B cell (primary cell): Measurements from ENCODE around the gene PKD2L2. TPM values are rescaled to one million over a fixed set of nuclear protein-coding genes. Genes with fewer than 3 reads are reported as not detected.
"Not testable (repeated sequence)": the region's sequence is repeated elsewhere in the genome, so short reads cannot be mapped to it uniquely, and the experiment has no call there.

Experiments used
- ATAC-seq: fragments of 200-7000 bp; cut with Tn5 transposase; one replicate; pipeline ENCODE4 v1.10.0; 2021; ENCODE audit warnings: low read depth, mild to moderate bottlenecking, moderate number of reproducible peaks, moderate library complexity
- CTCF ChIA-PET: fragments of 350-600 bp; sonication (Branson Sonifier 250); formaldehyde crosslinking; loops from one replicate; lab custom pipeline; 2021; ENCODE audit warnings: antibody characterized with exemption, inconsistent platforms; lab: Charles Lee
- POLR2A ChIA-PET: fragments of 350-600 bp; sonication (Branson Sonifier 250); formaldehyde crosslinking; loops from one replicate; lab custom pipeline; 2021; ENCODE audit warnings: antibody characterized with exemption; lab: Charles Lee
- DNase-seq: peaks from one replicate; pipeline ENCODE4 v3.0.0; 2013
- H2AFZ ChIP-seq: 2 replicates; pipeline ENCODE4 v1.6.1; 2012; ENCODE audit warnings: mild to moderate bottlenecking, low read depth, low read length; ENCODE audit not compliant: insufficient read depth, poor library complexity, severe bottlenecking
- H3K27ac ChIP-seq, 2 donors: 1 replicate in 1 of 2; 2 replicates in 1 of 2; pipeline ENCODE4 v1.5.1; 2012 to 2013; ENCODE audit warnings: low read length in 2 of 2, mild to moderate bottlenecking in 2 of 2, moderate library complexity in 1 of 2
- H3K27me3 ChIP-seq, 4 experiments: fragments of 200-600 bp in 1 of 4; sonication (generic) in 1 of 4; replicated peaks in 1 of 4; 1 replicate in 2 of 4; 2 replicates in 2 of 4; pipeline versions ENCODE4 v1.6.1 to v1.7.0; 2013 to 2016; ENCODE audit warnings: low read length in 3 of 4, mild to moderate bottlenecking in 2 of 4, mixed read lengths in 1 of 4, moderate library complexity in 1 of 4; ENCODE audit not compliant: insufficient read depth in 4 of 4, control insufficient read depth in 3 of 4; ENCODE audit errors: control extremely low read depth in 1 of 4
- H3K36me3 ChIP-seq, 2 experiments: replicated peaks in 1 of 2; 1 replicate in 1 of 2; 2 replicates in 1 of 2; pipeline versions ENCODE4 v1.6.1 to v1.7.1; 2013; ENCODE audit warnings: low read length in 1 of 2; ENCODE audit not compliant: insufficient read depth in 2 of 2, control insufficient read depth in 1 of 2; ENCODE audit errors: control extremely low read depth in 1 of 2, extremely low read depth in 1 of 2
- H3K4me1 ChIP-seq, 2 donors: fragments of 200-600 bp in 1 of 2; sonication (generic) in 1 of 2; 1 replicate in 1 of 2; 2 replicates in 1 of 2; pipeline versions ENCODE4 v1.5.1 to v1.6.1; 2013 to 2017; ENCODE audit warnings: low read length in 2 of 2; ENCODE audit not compliant: control insufficient read depth in 2 of 2, insufficient read depth in 2 of 2
- H3K4me2 ChIP-seq: replicated peaks from 2 replicates; pipeline ENCODE3; 2012; ENCODE audit warnings: mild to moderate bottlenecking, low read depth, low read length; ENCODE audit not compliant: poor library complexity, severe bottlenecking
- H3K4me3 ChIP-seq, 5 experiments: fragments of 200-600 bp in 1 of 5; sonication (generic) in 1 of 5; 1 replicate in 3 of 5; 2 replicates in 2 of 5; pipeline versions ENCODE4 v1.5.1 to v1.7.0; 2011 to 2016; ENCODE audit warnings: low read length in 4 of 5, mild to moderate bottlenecking in 4 of 5, low read depth in 2 of 5, control low read depth in 1 of 5, moderate library complexity in 1 of 5; ENCODE audit not compliant: insufficient read depth in 1 of 5; ENCODE audit errors: control extremely low read depth in 1 of 5, extremely low read depth in 1 of 5
- H3K79me2 ChIP-seq: fragments of 200-600 bp; sonication (generic); one replicate; pipeline ENCODE4 v1.6.0; 2016; ENCODE audit warnings: low read length; ENCODE audit not compliant: control insufficient read depth, insufficient read depth
- H3K9ac ChIP-seq: fragments of 200-600 bp; sonication (generic); 2 replicates; pipeline ENCODE4 v1.6.1; 2017; ENCODE audit warnings: mild to moderate bottlenecking, low read length, moderate library complexity
- H3K9me3 ChIP-seq, 3 donors: one replicate each; pipeline versions ENCODE4 v1.6.1 to v1.7.1; 2013; ENCODE audit warnings: low read length in 2 of 3; ENCODE audit not compliant: control insufficient read depth in 2 of 3, insufficient read depth in 1 of 3; ENCODE audit errors: control extremely low read depth in 1 of 3
- H4K20me1 ChIP-seq: 2 replicates; pipeline ENCODE4 v1.6.0; 2012; ENCODE audit warnings: mild to moderate bottlenecking, low read length; ENCODE audit not compliant: insufficient read depth, control insufficient read depth, poor library complexity, severe bottlenecking
- H3K27ac Mint-ChIP-seq: one replicate; pipeline ENCODE4 v1.8.0; 2021; ENCODE audit warnings: mixed read lengths
- H3K27me3 Mint-ChIP-seq: one replicate; pipeline ENCODE4 v1.8.0; 2021; ENCODE audit warnings: mixed read lengths
- H3K4me1 Mint-ChIP-seq: one replicate; pipeline ENCODE4 v1.8.0; 2021; ENCODE audit warnings: mixed read lengths
- H3K4me3 Mint-ChIP-seq: one replicate; pipeline ENCODE4 v1.8.0; 2021; ENCODE audit warnings: mixed read lengths
- H3K9me3 Mint-ChIP-seq: one replicate; pipeline ENCODE4 v1.8.0; 2022; ENCODE audit warnings: mixed read lengths; ENCODE audit not compliant: insufficient read depth
- CTCF ChIP-seq: fragments of 200-600 bp; IDR thresholded peaks from one replicate; pipeline ENCODE4 v1.8.0; 2022; ENCODE audit warnings: antibody characterized with exemption, mild to moderate bottlenecking
- EZH2 ChIP-seq: IDR thresholded peaks from 2 replicates; pipeline ENCODE4 v1.6.1; 2012; ENCODE audit warnings: borderline replicate concordance, low read depth, mild to moderate bottlenecking, moderate library complexity, low read length; ENCODE audit not compliant: insufficient read depth, poor library complexity, severe bottlenecking
- WGBS: methylation state at CpG from one replicate; pipeline ENCODE4 v1.1.5; 2013; ENCODE audit warnings: missing lambda C conversion rate; ENCODE audit not compliant: insufficient coverage; 5-methylcytosine and 5-hydroxymethylcytosine counted together
- intact Hi-C: fragments of 100-400 bp; cut with micrococcal nuclease; formaldehyde crosslinking; loops from one replicate; pipeline ENCODE4 v1.10.0; 2022
- polyA plus RNA-seq: library from polyadenylated mRNA; depleted of rRNA; stranded (reverse); fragments of >200 nt; gene quantifications from 2 replicates; pipeline ENCODE4 v1.2.3, GENCODE V29; 2012
- total RNA-seq, 2 donors: library from RNA; stranded (reverse); fragments of 120-200 nt in 1 of 2; gene quantifications; 1 replicate in 1 of 2; 2 replicates in 1 of 2; pipeline versions ENCODE4 v1.2.3 to v1.2.4, GENCODE V29; 2013 to 2022

Gene PKD2L2
- total and polyA plus RNA-seq, 2 donors (not counting 1 experiment from before 2014, with no cell fraction given) = 0.12 to 0.37 TPM

GRCh38 chr5:137939331-137939730, 50.1 kb downstream of the PKD2L2 start:
- Histone ChIP-seq H3K27ac (no peak overlapping the region), H3K4me1 (peaks cover 0 to 5% of the 10 kb centered on the region in 2 donors), H3K9ac (no peak overlapping the region), H4K20me1 (no peaks in the 10 kb centered on the region), H2AFZ (no peak overlapping the region), H3K4me2 (no peak overlapping the region), H3K36me3 (peaks cover 12 to 62% of the 10 kb centered on the region in 2 experiments), H3K4me3 (no peak overlapping the region), H3K9me3 (no peaks in the 10 kb centered on the region), H3K27me3 (no peaks in the 10 kb centered on the region), H3K79me2 (no peaks in the 10 kb centered on the region)
- no peak overlapping the region for H3K4me3 Mint-ChIP-seq
- H3K27me3 Mint-ChIP-seq = no peaks in the 10 kb centered on the region
- WGBS = 67% methylated on average over 3 of the region's 7 CpGs
- no peak for DNase-seq
- ATAC-seq = no peak
- H3K9me3 Mint-ChIP-seq = no peaks in the 10 kb centered on the region
- H3K4me1 Mint-ChIP-seq = peaks cover 16% of the 10 kb centered on the region
- ChIA-PET POLR2A (no interaction called here), CTCF (no interaction called here)
- intact Hi-C loops = loop anchor here (5.0 to 10.0 kb wide), 2 partner anchors 52 to 165 kb away; partner anchors contain the start of gene PKD2L2
- TF ChIP-seq CTCF (no peak), EZH2 (no peak)
- H3K27ac Mint-ChIP-seq = peak overlapping the region; percentile 41

- H3K4me3 ChIP-seq, H3K27me3 ChIP-seq, CTCF ChIA-PET, H3K9ac ChIP-seq, intact Hi-C loops, H3K27ac ChIP-seq, H3K9me3 Mint-ChIP-seq, H3K4me2 ChIP-seq, H3K4me1 ChIP-seq, POLR2A ChIA-PET, H3K79me2 ChIP-seq, H4K20me1 ChIP-seq, H3K4me3 Mint-ChIP-seq, ATAC-seq, H3K27ac Mint-ChIP-seq, DNase-seq, H2AFZ ChIP-seq, H3K27me3 Mint-ChIP-seq, H3K9me3 ChIP-seq, H3K4me1 Mint-ChIP-seq: not testable (repeated sequence)
- peaks cover 21 to 88% of the 10 kb centered on the region in 2 experiments for H3K36me3 ChIP-seq
- 100% methylated on average over 3 of the region's 4 CpGs for WGBS
These were observed 55.0 kb downstream of the PKD2L2 start for GRCh38 chr5:137944280-137944679.
